Measurements from ENCODE around the gene PROK2. TPM values are rescaled to one million over a fixed set of nuclear protein-coding genes. Genes with fewer than 3 reads are reported as not detected.
A peak's percentile ranks its signal among the peaks of the same experiment; 100 is the strongest.

PROK2 gene
- total RNA-seq, 1 donor from 2014 or later, result not detected

GRCh38 chr3:71785532-71786216 is 726 bp upstream of the PROK2 start:
- peaks cover 11% of the 10 kb centered on the region for H3K4me1 Mint-ChIP-seq (ENCODE audit: unreplicated experiment)
- H3K9me3 Mint-ChIP-seq (ENCODE audit: unreplicated experiment), result no peaks in the 10 kb centered on the region
- peak overlapping the region; percentile 66 for H3K4me3 Mint-ChIP-seq (ENCODE audit: unreplicated experiment)
- H3K27me3 Mint-ChIP-seq (ENCODE audit: unreplicated experiment), result peaks cover 75% of the 10 kb centered on the region
- peaks cover 2% of the 10 kb centered on the region for H3K36me3 Mint-ChIP-seq (ENCODE audit: unreplicated experiment)
- TF ChIP-seq, protein P1, sequence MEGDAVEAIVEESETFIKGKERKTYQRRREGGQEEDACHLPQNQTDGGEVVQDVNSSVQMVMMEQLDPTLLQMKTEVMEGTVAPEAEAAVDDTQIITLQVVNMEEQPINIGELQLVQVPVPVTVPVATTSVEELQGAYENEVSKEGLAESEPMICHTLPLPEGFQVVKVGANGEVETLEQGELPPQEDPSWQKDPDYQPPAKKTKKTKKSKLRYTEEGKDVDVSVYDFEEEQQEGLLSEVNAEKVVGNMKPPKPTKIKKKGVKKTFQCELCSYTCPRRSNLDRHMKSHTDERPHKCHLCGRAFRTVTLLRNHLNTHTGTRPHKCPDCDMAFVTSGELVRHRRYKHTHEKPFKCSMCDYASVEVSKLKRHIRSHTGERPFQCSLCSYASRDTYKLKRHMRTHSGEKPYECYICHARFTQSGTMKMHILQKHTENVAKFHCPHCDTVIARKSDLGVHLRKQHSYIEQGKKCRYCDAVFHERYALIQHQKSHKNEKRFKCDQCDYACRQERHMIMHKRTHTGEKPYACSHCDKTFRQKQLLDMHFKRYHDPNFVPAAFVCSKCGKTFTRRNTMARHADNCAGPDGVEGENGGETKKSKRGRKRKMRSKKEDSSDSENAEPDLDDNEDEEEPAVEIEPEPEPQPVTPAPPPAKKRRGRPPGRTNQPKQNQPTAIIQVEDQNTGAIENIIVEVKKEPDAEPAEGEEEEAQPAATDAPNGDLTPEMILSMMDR (IDR thresholded peaks at IDR 0.05), result no peak
- H3K27ac Mint-ChIP-seq (ENCODE audit: unreplicated experiment), result no peak overlapping the region
- no peak for DNase-seq (ENCODE audit: extremely low spot score, unreplicated experiment)

DNA sequence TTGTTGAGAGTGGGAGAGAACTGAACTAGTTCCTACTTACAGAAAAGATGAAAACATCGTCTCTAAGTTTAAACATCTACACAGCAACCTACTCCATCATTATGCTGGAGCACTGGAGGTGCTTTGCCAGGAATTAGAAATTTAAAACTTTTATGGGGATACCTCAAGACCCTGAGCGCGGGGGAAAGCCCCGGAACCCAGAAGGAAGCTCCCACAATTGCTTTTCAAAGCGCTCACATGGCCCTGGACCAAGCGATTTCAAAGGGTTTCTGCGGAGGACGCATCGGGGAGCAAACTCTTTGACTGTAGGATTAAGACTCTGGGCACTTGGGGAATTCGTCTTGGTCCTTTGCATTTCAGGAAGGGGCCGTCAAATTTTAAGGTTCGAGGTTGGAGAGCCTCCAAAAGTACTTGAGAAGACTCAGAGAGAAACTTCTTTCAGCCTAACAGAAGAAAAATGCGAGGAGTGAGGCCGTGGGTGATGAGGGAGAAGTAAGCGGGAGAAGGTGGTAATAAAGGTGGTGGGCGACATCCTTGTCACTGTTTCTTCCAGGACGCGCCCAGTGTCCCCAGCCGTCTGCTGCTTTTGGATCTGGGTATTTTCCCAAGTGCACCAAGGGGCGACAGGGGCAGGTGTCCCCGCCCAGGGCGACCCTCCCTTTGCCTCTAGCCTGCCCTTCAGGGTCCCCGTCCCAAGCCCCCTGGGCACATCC is 591 bp downstream of the PROK2 start:
- Mint-ChIP-seq H3K36me3 (ENCODE audit: unreplicated experiment) (peaks cover 2% of the 10 kb centered on the region), H3K27ac (ENCODE audit: unreplicated experiment) (no peak overlapping the region), H3K4me3 (ENCODE audit: unreplicated experiment) (peak overlapping the region; percentile 61), H3K4me1 (ENCODE audit: unreplicated experiment) (peaks cover 11% of the 10 kb centered on the region), H3K27me3 (ENCODE audit: unreplicated experiment) (peaks cover 82% of the 10 kb centered on the region), H3K9me3 (ENCODE audit: unreplicated experiment) (no peaks in the 10 kb centered on the region)
- TF ChIP-seq, protein P1 (IDR thresholded peaks at IDR 0.05), result no peak
- DNase-seq (ENCODE audit: extremely low spot score, unreplicated experiment), result no peak

DNA sequence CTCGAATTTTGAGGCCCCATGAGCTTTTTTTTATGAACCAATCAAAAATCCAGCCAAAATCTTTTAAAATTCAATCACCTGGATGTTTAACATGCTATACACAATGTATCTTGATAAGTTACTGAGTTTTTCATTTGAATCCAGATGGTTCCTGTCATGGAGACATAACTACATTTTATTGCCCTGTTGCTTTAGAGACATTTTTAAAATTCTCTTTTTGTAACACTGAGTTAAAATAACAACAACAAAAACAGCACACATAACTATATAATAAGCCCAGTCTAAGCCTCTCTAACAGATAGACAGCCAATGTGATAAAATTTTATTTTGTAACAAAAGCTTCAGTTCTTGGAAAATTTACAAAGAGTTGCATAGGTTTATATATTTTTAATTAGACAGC is 1.8 kb downstream of the PROK2 start:
- TF ChIP-seq, protein P1 (IDR thresholded peaks at IDR 0.05), result no peak
- DNase-seq (ENCODE audit: extremely low spot score, unreplicated experiment), result no peak
- H3K4me3 Mint-ChIP-seq (ENCODE audit: unreplicated experiment), result no peak overlapping the region
- H3K27me3 Mint-ChIP-seq (ENCODE audit: unreplicated experiment), result peaks cover 89% of the 10 kb centered on the region
- H3K27ac Mint-ChIP-seq (ENCODE audit: unreplicated experiment), result no peak overlapping the region
- H3K9me3 Mint-ChIP-seq (ENCODE audit: unreplicated experiment), result no peaks in the 10 kb centered on the region
- H3K4me1 Mint-ChIP-seq (ENCODE audit: unreplicated experiment), result peaks cover 11% of the 10 kb centered on the region
- peaks cover 2% of the 10 kb centered on the region for H3K36me3 Mint-ChIP-seq (ENCODE audit: unreplicated experiment)

DNA sequence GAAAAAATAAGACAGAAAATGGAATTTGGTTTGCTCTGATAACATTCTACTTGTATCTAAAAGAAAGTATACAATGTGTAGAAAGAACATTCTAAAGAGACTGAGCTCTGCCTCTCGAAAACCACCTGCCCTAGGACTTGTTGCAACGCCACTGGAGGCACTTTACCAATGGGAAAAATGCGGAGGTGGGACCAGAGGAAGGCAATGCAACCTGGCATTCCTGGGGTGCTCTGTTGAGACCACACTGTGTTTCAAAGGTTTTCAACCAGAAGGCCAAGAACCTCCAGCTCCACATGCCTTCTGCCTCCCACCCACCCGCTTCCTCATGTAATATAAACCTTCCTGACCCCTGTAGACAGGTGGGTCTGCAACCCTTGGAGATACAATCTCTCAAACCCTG is 4.5 kb downstream of the PROK2 start:
- H3K36me3 Mint-ChIP-seq (ENCODE audit: unreplicated experiment), result peaks cover 2% of the 10 kb centered on the region
- H3K4me3 Mint-ChIP-seq (ENCODE audit: unreplicated experiment), result no peak overlapping the region
- peaks cover 7% of the 10 kb centered on the region for H3K4me1 Mint-ChIP-seq (ENCODE audit: unreplicated experiment)
- TF ChIP-seq, protein P1 (IDR thresholded peaks at IDR 0.05), result no peak
- no peaks in the 10 kb centered on the region for H3K9me3 Mint-ChIP-seq (ENCODE audit: unreplicated experiment)
- H3K27ac Mint-ChIP-seq (ENCODE audit: unreplicated experiment), result no peak overlapping the region
- peaks cover 80% of the 10 kb centered on the region for H3K27me3 Mint-ChIP-seq (ENCODE audit: unreplicated experiment)
- DNase-seq (ENCODE audit: extremely low spot score, unreplicated experiment), result no peak

DNA sequence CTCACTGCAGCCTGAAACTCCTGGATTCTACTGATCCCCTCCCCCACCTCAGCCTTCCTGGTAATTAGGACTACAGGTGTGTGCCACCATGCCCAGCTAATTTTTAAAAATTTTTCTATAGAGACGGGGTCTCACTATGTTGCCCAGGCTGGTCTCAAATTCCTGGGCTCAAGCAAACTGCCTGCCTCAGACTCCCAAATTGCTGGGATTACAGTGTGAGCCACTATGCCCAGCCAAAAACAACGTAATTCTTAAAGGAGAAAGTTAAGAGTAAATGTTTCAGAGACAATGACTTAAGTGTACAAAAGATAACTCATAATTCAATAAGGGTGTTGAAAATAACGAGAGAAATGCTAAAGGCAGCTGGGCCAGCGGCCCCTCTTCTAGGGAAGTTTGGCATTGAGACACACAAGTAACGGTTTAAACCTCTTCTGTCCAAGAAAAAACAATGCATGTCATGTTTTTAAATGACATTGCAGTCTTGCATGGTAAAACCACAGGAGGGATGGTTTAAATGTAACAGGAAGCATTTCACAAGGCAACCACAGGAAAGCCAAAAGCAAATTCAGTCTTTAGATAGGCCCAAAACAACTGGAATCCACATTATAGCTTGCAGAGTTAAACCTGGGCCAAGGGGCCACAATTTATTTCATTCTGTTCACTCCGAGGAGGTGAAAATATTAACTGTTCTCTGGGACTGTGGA is 5.1 kb downstream of the PROK2 start:
- Mint-ChIP-seq H3K36me3 (ENCODE audit: unreplicated experiment) (peaks cover 2% of the 10 kb centered on the region), H3K27me3 (ENCODE audit: unreplicated experiment) (peaks cover 83% of the 10 kb centered on the region), H3K27ac (ENCODE audit: unreplicated experiment) (no peak overlapping the region), H3K9me3 (ENCODE audit: unreplicated experiment) (no peaks in the 10 kb centered on the region), H3K4me1 (ENCODE audit: unreplicated experiment) (peaks cover 5% of the 10 kb centered on the region), H3K4me3 (ENCODE audit: unreplicated experiment) (no peak overlapping the region)
- TF ChIP-seq, protein P1 (IDR thresholded peaks at IDR 0.05), result no peak
- no peak for DNase-seq (ENCODE audit: extremely low spot score, unreplicated experiment)

Data from osteocyte (in vitro differentiated cells).